H1 (cell line): ENCODE results near the gene SPATS2. TPM values are rescaled to one million over a fixed set of nuclear protein-coding genes. Genes with fewer than 3 reads are reported as not detected.

Source experiments
- KDM4A ChIP-seq: IDR thresholded peaks from one replicate; pipeline ENCODE4 v1.7.1; 2012; ENCODE audit warnings: low read depth, mild to moderate bottlenecking, moderate library complexity, low read length, inconsistent platforms; ENCODE audit not compliant: severe bottlenecking
- NRF1 ChIP-seq: IDR thresholded peaks from 2 replicates; pipeline ENCODE4 v1.6.1; 2011; ENCODE audit warnings: mild to moderate bottlenecking, low read depth, low read length, improper control_type of control experiment
- polyA plus RNA-seq, 7 experiments: library from polyadenylated mRNA; depleted of rRNA in 3 of 7; stranded (reverse) in 5 of 7; unstranded in 2 of 7; fragments of >200 nt in 5 of 7; fragments of 200-250 nt in 2 of 7; gene quantifications; 1 replicate in 5 of 7; 2 replicates in 1 of 7; 4 replicates in 1 of 7; pipeline versions ENCODE4 v1.2.1 to v1.2.3, GENCODE V29; 2011 to 2013; ENCODE audit warnings: missing spikeins in 2 of 7, mixed read lengths in 2 of 7
- total RNA-seq: library from RNA; stranded (reverse); fragmentation: NEBNext Ultra II Directional; extraction: Animal tissue kit (Norgen Biotek cat#: 25700); gene quantifications from 2 replicates; pipeline ENCODE4 v1.2.1, GENCODE V29; 2021

Gene SPATS2
- total and polyA plus RNA-seq, 2 of the 8 experiments (the other 6 are each of a cell fraction or from before 2014, with no cell fraction given) = 19.2 to 24.5 TPM

- TF ChIP-seq NRF1 (no peak), KDM4A (no peak)
Observed at GRCh38 chr12:49566361-49566760, 199.1 kb downstream of the SPATS2 start (continued).
